HG03575 (cell line): Measurements from ENCODE around the gene RNU1-3.
"Not testable (repeated sequence)": the region's sequence is repeated elsewhere in the genome, so short reads cannot be mapped to it uniquely, and the experiment has no call there.

ENCODE experiments used
- ATAC-seq: cut with Tn5 transposase; IDR thresholded peaks from one replicate; pipeline ENCODE4 v1.9.1; 2021; ENCODE audit not compliant: unreplicated experiment, insufficient number of reproducible peaks, low FRiP score; ENCODE audit errors: extremely low read depth

Gene RNU1-3

GRCh38 chr1:16666502-16667413 lies at the start of gene RNU1-3:
Gene RNU1-3, minus strand, starts transcription at chr1:16666948.
- ATAC-seq = peak; percentile 72

- not testable (repeated sequence) for ATAC-seq
Observed at GRCh38 chr1:16713480-16713879, 46.7 kb upstream of the RNU1-3 start.

DNA sequence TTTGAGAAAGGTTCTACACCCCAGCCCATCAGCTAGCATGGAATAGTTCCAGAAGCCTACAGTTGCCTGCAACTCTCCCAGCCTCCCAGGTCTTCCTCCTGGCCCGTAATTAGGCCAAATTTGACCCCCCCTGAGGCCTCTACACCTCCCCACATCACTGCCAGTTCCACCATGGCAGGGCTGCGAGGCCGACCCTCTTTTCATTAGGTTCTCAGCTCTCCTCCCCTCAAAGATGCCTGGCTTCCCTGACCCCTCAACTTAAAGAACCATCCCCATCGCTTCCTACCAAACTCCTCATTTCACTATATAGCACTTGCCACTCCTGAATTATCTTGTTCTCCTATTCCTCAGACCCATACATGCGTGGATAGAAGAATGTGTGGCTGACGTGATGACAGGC lies 46.2 kb upstream of the RNU1-3 start:
- ATAC-seq = not testable (repeated sequence)

GRCh38 chr1:16712582-16712981 lies 45.8 kb upstream of the RNU1-3 start:
- ATAC-seq = not testable (repeated sequence)

DNA sequence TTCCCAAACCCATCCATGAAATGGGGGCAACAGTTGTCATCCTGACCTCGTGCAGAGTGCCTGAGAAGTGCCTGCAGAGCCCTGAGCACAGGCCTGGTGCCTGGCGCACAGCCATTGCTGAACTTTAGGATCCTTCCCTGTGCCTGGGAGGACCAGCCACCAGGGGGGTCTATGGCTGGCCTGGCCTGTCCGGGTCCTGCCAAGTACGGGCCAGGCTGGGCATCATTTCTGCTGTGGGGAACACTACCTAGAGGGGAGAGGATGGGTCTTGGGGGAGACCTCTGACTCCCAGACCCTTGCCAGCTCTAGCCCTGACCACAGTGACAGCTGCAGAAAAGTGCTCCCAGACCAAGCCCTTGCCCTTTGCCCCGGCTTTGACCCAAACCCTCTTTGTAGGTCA lies 45.4 kb upstream of the RNU1-3 start:
- not testable (repeated sequence) for ATAC-seq

GRCh38 chr1:16710618-16711017 lies 43.9 kb upstream of the RNU1-3 start:
- not testable (repeated sequence) for ATAC-seq

GRCh38 chr1:16709659-16710087 lies 42.9 kb upstream of the RNU1-3 start:
- ATAC-seq = not testable (repeated sequence)

GRCh38 chr1:16708704-16709103 lies 42.0 kb upstream of the RNU1-3 start:
- not testable (repeated sequence) for ATAC-seq

DNA sequence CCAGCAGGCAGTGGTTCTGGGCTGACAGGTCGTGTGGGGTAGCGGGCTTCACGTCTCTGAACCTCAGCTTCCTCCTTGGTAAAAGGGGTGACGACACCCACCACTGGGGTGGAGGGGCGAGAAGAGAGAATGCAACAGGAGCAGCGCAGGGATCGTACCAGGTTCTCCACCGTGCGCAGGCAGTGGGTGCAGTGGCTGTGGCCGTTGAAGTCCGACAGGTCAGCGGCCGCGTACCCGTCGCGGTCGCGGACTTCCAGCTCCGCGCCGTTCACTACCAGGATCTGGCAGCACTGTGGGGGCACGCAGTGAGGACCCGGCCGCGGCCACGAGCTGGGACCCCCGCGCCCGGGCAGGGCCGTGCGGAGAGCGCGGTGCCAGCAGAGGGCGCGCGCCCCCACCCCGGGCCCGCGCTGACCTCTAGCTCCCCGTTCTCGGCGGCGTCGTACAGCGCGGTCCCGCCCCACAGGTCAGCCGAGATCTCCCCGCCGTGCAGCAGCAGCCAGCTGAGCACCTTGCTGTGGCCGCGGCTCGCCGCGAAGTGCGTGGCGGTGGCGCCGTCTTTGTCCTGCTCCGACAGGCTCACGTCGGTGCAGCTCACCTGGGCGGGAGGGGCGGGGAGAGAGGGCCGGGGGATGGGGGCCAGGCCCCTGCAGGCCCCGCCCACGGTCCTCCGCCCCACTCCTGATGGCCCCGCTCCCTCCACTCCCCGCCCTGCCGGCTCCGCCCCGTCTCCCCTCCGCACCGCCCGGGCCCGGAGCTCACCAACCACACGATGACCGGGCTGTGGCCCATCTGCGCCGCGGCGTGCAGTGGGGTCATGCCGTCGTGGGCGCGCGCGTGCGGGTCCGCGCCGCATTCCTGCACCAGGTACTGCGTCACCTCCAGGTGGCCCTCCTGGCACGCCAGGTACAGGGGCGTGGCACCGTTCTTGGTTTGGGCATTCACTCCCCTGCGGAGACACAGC lies 40.7 kb upstream of the RNU1-3 start:
- ATAC-seq = not testable (repeated sequence)

DNA sequence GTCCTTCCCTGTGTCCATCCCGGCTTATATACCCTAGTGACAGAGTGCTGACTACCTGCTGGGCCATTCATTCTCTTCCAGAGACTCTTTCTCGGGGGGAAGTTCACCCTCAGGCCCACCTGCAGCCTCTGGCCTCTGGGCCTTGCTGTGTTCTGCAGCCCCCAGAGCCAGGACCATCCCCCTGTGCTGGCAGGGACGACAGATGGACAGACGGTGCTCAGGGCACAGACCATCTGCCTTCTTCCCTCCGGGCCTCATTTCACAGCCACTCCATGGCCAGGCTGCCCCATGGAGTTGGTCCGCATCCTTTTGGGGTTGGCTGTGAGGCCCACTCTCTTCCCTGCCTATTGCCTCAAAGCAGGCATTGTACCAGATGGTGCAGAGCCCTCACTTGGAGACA lies 39.6 kb upstream of the RNU1-3 start:
- ATAC-seq = not testable (repeated sequence)

GRCh38 chr1:16704502-16705100 lies 37.9 kb upstream of the RNU1-3 start:
- ATAC-seq = not testable (repeated sequence)

DNA sequence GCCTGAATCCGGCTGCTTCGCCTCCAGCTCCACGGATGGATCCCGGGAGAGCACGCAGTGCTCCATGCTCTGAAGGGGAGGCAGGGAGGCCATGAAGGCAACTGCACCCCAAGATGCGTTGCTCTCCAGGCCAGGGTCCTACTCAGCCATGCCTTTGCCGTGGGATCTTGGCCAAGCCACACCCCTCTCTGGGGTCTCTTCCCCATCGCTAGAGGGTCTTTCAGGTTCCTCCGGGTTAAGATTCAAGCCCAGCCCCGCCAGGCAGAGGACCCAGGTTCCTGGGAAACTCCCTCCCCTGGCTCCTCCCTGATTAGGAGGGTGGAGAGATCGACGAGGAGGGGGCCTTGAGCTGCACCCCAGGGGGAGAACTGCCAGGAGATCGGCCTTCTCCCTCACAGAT lies 37.3 kb upstream of the RNU1-3 start:
- not testable (repeated sequence) for ATAC-seq

- ATAC-seq = not testable (repeated sequence)
Observed at GRCh38 chr1:16703602-16704001, 36.9 kb upstream of the RNU1-3 start.

GRCh38 chr1:16703141-16703540 lies 36.4 kb upstream of the RNU1-3 start:
- not testable (repeated sequence) for ATAC-seq

DNA sequence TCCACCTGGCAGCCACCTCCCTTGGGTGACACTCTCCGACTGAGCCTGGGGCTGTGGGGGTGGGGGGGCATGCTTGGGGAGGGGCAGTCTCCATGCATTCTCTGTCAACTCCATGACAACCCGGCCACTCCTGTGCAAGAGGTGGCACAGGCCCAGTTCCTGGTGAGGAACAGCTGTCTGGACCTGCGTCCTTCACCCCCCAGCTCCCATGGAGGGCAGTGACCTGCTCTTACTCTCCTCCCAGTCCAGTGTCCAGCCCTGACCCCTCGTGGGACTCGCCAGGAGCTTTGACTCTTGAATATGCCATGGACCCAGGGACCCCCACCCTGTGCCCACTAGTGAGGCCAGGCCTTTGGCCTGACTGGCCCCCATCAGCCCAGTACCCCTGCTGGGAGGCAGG lies 35.5 kb upstream of the RNU1-3 start:
- not testable (repeated sequence) for ATAC-seq

- ATAC-seq = not testable (repeated sequence)
Observed at GRCh38 chr1:16701189-16701588, 34.4 kb upstream of the RNU1-3 start.

GRCh38 chr1:16700138-16700895 lies 33.6 kb upstream of the RNU1-3 start:
- ATAC-seq = not testable (repeated sequence)

GRCh38 chr1:16699440-16699839 lies 32.7 kb upstream of the RNU1-3 start:
- not testable (repeated sequence) for ATAC-seq
